WI38 (cell line): Measurements from ENCODE around the gene APOBEC2.

Experiments
- H3K4me3 ChIP-seq: 2 replicates; pipeline ENCODE4 v1.5.1; 2011; ENCODE audit warnings: low read depth, mild to moderate bottlenecking, control low read depth, low read length
- TF ChIP-seq, protein P1 (sequence below): IDR thresholded peaks from 2 replicates; pipeline ENCODE4 v1.5.1; 2012; ENCODE audit warnings: low read depth, mild to moderate bottlenecking, control low read depth, low read length

The APOBEC2 gene

DNA sequence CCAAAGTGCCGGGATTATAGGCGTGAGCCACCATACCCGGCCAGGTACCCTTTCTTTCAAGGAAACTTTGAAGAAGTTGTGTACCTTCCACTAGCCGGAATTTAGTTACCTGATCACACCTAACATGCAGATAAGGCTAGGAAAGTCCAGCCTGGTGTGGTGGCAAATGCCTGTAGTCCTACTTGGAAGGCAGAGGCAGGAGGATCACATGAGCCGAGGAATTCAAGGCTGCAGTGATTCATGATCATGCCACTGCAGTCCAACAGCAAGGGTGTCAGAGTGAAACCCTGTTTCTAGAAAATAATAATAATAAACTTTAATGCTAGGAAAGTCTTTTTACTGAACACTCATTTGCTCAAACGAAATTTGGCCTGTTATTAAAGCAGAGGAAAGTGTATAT, 40.7 kb downstream of the APOBEC2 start:
- TF ChIP-seq, protein P1, sequence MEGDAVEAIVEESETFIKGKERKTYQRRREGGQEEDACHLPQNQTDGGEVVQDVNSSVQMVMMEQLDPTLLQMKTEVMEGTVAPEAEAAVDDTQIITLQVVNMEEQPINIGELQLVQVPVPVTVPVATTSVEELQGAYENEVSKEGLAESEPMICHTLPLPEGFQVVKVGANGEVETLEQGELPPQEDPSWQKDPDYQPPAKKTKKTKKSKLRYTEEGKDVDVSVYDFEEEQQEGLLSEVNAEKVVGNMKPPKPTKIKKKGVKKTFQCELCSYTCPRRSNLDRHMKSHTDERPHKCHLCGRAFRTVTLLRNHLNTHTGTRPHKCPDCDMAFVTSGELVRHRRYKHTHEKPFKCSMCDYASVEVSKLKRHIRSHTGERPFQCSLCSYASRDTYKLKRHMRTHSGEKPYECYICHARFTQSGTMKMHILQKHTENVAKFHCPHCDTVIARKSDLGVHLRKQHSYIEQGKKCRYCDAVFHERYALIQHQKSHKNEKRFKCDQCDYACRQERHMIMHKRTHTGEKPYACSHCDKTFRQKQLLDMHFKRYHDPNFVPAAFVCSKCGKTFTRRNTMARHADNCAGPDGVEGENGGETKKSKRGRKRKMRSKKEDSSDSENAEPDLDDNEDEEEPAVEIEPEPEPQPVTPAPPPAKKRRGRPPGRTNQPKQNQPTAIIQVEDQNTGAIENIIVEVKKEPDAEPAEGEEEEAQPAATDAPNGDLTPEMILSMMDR: no peak
- no peak overlapping the region for H3K4me3 ChIP-seq

DNA sequence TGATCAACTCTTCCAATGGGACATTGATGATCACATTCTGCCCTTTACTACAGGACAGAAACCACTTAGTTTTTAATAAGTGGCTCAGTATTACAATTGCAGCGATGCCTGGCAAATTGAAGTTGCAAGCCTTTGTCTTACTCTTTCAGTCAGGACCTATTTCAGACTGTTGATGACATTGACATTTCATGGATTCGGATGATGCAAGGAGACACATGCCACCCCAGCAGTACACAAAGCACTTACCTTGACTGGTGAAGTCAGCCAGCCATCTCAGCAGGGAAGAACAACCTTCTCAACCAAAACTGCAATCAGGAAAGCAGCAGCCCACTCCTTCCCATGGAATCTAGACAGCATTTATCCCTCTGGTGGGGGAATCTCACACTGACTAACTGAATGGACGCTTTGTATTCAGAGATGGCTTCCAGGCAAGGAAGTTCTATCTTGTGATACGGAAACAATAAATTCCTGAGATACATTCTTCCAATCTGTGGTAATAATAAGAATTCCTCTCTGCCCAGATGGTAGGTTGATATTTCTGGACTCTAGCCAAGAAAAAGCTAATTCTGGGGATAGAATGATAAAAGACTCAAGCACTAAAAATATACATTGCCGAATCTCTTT, 44.6 kb downstream of the APOBEC2 start:
- H3K4me3 ChIP-seq: no peak overlapping the region
- TF ChIP-seq, protein P1: no peak

DNA sequence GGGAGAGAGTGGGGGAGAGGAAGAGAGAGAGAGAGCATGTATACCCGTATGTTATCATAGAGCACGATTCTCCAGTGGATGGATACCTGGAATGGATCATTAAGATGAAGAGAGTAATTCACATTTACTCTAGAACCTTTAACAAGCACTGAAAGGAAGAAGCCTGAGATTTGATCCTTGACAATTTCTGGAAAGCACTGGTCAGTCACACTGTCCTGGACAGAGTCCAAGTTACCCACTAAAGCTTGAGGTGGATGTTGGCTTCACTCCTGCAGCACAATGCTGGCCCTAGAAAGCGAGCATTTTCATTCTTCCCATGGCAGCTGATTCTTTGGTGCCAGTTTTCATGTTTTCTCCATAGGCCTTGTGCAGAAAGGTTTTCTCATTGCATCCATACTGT, 45.4 kb downstream of the APOBEC2 start:
- no peak overlapping the region for H3K4me3 ChIP-seq
- TF ChIP-seq, protein P1: no peak

DNA sequence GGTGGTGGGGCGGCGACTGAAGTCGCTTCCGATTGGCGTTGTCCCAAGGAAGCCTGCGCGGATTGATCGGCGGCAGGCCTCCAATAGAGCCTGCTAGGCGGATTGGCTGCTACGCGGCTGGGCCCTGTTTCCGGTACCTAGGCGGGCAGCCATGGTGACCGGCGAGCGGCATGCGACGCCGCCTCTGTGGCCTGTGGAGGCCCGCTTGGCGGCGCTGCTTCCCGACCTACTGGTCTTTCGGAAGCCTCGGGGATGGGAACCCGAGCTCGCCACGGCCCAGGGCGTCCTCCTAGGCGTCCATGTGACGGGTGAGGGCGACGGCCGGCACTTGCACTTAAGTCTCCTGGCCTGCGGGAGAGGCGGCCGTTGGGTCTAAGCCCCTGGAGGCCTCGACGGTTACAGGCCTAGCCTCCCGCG, 47.9 kb downstream of the APOBEC2 start:
- TF ChIP-seq, protein P1: no peak
- H3K4me3 ChIP-seq: no peak overlapping the region

DNA sequence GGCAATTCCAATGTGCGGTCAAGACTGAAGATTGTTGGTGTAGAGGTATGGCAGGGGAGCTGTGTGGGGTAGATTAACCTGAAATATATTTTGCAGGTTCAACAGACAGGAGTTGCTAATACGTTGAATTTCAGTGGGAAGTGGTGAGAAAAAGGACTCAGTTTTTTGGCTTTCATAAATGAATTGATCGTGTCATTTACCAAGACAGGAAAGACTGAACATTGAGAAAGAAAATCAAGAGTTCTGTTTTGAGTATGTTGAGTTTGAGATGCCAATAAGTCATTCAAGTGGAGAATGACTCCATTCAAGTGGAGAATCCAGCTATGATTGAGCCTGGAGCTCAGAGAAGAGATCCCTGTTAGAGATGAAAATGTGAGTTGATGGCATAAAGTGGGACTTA, 50.8 kb downstream of the APOBEC2 start:
- TF ChIP-seq, protein P1: no peak
- H3K4me3 ChIP-seq: no peak overlapping the region

DNA sequence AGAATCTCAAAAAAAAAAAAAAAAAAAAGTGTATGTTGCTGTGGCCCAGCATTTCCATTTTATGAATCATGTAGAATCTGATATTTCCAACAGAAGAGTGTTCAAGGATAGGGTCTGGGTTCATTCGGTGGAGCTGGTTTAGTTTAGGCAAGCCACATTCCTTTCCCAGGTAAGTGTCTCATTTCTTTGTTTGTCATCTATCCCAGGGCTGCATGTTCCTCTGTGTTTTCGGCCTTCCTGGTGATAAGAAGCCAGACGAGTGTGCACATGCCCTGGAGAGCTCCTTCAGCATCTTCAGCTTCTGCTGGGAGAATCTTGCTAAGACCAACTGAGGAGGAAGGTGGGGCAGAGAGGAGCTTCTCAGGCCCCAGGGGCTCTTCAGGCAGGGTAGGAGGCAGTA, 58.0 kb downstream of the APOBEC2 start:
- no peak overlapping the region for H3K4me3 ChIP-seq
- TF ChIP-seq, protein P1: no peak
